ENCODE data around the gene CREB3L4. TPM values are rescaled to one million over a fixed set of nuclear protein-coding genes. Genes with fewer than 3 reads are reported as not detected.

The CREB3L4 gene
- total RNA-seq, 1 experiment from 2014 or later, result 12.3 TPM

DNA sequence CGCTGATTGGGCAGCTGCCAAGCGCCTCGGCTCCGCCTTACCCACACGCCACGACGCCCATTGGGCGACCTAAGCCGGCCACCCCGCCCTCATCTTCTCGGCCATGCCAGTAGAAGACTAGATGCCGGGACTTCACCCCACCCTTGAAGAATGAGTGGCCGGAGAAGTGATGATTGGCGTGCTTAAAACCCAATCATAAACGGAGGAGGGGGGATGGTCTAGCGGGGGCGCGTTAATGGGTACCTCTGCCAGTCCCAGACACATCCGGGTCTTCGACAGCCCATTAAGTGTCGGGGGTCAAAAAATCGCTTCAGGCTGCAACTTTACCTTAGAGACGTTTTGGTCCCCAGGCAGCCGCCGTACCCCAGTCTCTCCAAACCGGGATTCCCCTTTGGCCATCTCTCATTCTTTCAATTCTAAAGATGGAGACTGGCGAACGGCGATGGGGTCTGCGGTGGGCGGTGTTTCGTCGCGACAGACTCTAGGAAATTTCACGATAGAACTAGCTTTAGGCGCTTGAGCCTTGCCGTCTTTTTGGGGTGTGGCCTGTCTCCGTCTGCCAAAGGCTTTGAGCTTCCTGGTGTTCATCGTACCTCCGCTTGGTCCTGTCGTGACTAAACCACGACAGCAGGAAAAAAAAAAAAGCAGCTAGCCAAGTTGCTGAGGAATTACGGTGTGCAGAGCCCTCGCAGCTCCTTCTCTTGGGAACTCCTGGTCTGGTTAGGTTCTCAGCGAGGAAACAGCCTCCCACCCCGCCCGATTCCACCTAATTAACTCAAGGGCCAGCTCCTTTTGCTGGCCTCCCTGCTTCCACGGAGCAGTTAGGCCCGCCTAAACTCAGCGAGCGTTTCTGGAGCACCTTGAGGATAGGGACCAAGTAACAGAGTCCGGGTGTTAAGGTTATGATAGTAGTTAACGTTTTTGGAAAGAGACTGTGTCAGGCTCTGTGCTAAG is 44.5 kb upstream of the CREB3L4 start, which contains the start of gene GATAD2B:
TSS of gene GATAD2B (minus strand) at position 1 of the 954 bp plus-strand sequence. CDS start 94,625 bp downstream, outside the sequence.
- peak; percentile 100 for DNase-seq (ENCODE audit: low read depth, low spot score)
- intact Hi-C loops (cut with micrococcal nuclease; ENCODE audit: unreplicated experiment), result loop anchor here (5.0 kb wide), 1 partner anchor 101 kb away; no protein-coding TSS in a partner anchor
- POLR2A ChIA-PET, result interaction anchor here (0.5 to 0.9 kb wide), 2 partner anchors 17 to 164 kb away, joined by 3 to 6 read pairs; no protein-coding TSS in a partner anchor
- peak within 1 kb of the TSS; percentile 92 to 99 for H3K4me3 ChIP-seq (ENCODE audit: low read depth in 2 of 2, low read length in 2 of 2)
- BruUV-seq (replicated peaks), result TSS peak; percentile 99
- H3K36me3 ChIP-seq (ENCODE audit: control insufficient read depth, insufficient read depth, low read length), result no peaks in the 10 kb centered on the region
- in situ Hi-C loops (cut with HindIII; ENCODE audit: low pct_unique_long_range_greater_than_20kb, low sequenced_read_pairs), result no loop called here
- peak within 1 kb of the TSS; percentile 98 for H3K27ac ChIP-seq (ENCODE audit: low read length)
- no peaks in the 10 kb centered on the region for H3K9me3 ChIP-seq (ENCODE audit: control insufficient read depth, insufficient read depth, low read depth, low read length)
- H3K27me3 ChIP-seq (ENCODE audit: control insufficient read depth, insufficient read depth, low read length), result no peaks in the 10 kb centered on the region
- peak; percentile 98 for ATAC-seq
- TF ChIP-seq TCF7L2 (IDR thresholded peaks at IDR 0.05; ENCODE audit: low read depth, low read length) (0 out of 2 replicates have a peak, but pooled peaks have one; percentile 27), CTCF (IDR thresholded peaks at IDR 0.05) (no peak), POLR2AphosphoS5 (IDR thresholded peaks at IDR 0.05; ENCODE audit: low read depth, low read length) (peak; percentile 88), SIN3A (IDR thresholded peaks at IDR 0.05; ENCODE audit: borderline replicate concordance, insufficient read depth, low read depth, low read length) (no peak)
- TF ChIP-seq, protein P1, sequence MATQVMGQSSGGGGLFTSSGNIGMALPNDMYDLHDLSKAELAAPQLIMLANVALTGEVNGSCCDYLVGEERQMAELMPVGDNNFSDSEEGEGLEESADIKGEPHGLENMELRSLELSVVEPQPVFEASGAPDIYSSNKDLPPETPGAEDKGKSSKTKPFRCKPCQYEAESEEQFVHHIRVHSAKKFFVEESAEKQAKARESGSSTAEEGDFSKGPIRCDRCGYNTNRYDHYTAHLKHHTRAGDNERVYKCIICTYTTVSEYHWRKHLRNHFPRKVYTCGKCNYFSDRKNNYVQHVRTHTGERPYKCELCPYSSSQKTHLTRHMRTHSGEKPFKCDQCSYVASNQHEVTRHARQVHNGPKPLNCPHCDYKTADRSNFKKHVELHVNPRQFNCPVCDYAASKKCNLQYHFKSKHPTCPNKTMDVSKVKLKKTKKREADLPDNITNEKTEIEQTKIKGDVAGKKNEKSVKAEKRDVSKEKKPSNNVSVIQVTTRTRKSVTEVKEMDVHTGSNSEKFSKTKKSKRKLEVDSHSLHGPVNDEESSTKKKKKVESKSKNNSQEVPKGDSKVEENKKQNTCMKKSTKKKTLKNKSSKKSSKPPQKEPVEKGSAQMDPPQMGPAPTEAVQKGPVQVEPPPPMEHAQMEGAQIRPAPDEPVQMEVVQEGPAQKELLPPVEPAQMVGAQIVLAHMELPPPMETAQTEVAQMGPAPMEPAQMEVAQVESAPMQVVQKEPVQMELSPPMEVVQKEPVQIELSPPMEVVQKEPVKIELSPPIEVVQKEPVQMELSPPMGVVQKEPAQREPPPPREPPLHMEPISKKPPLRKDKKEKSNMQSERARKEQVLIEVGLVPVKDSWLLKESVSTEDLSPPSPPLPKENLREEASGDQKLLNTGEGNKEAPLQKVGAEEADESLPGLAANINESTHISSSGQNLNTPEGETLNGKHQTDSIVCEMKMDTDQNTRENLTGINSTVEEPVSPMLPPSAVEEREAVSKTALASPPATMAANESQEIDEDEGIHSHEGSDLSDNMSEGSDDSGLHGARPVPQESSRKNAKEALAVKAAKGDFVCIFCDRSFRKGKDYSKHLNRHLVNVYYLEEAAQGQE (IDR thresholded peaks at IDR 0.05; ENCODE audit: insufficient read depth in 1 of 2, low read depth in 2 of 2, low read length in 1 of 2), result no peak
- CTCF ChIA-PET, result interaction anchor here (0.6 to 1.1 kb wide), 3 partner anchors 23 to 65 kb away, joined by 4 to 11 read pairs (median 4); no protein-coding TSS in a partner anchor
- H3K4me1 ChIP-seq (ENCODE audit: control insufficient read depth, insufficient read depth, low read length), result peaks cover 19% of the 10 kb centered on the region

GRCh38 chr1:153926405-153926804 is 41.3 kb upstream of the CREB3L4 start:
- Histone ChIP-seq H3K9me3 (ENCODE audit: control insufficient read depth, insufficient read depth, low read depth, low read length) (no peaks in the 10 kb centered on the region), H3K27ac (ENCODE audit: low read length) (no peak overlapping the region), H3K36me3 (ENCODE audit: control insufficient read depth, insufficient read depth, low read length) (no peaks in the 10 kb centered on the region), H3K27me3 (ENCODE audit: control insufficient read depth, insufficient read depth, low read length) (no peaks in the 10 kb centered on the region), H3K4me3 (ENCODE audit: low read depth in 2 of 2, low read length in 2 of 2) (no peak overlapping the region), H3K4me1 (ENCODE audit: control insufficient read depth, insufficient read depth, low read length) (peaks cover 1% of the 10 kb centered on the region)
- in situ Hi-C loops (cut with HindIII; ENCODE audit: low pct_unique_long_range_greater_than_20kb, low sequenced_read_pairs), result no loop called here
- intact Hi-C loops (cut with micrococcal nuclease; ENCODE audit: unreplicated experiment), result no loop called here
- ChIA-PET POLR2A (no interaction called here), CTCF (no interaction called here)
- TF ChIP-seq, protein P1 (IDR thresholded peaks at IDR 0.05; ENCODE audit: insufficient read depth in 1 of 2, low read depth in 2 of 2, low read length in 1 of 2), result no peak
- TF ChIP-seq POLR2AphosphoS5 (IDR thresholded peaks at IDR 0.05; ENCODE audit: low read depth, low read length), result no peak
- no peak for ATAC-seq
- no TSS peak for BruUV-seq (replicated peaks)
- no peak for DNase-seq (ENCODE audit: low read depth, low spot score)

Data from Panc1 (cell line).